OCI-LY3 (cell line): ENCODE data around the gene SNX15.

Experiments used
- CTCF ChIP-seq: fragments of 200-600, 300-600 bp; sonication (generic); IDR thresholded peaks from 2 replicates; pipeline ENCODE4 v1.5.1; 2014; ENCODE audit warnings: antibody characterized with exemption, low read length, low read depth
- EZH2phosphoT487 ChIP-seq: fragments of 200-600 bp; shearing (Covaris generic); IDR thresholded peaks from 2 replicates; pipeline ENCODE4 v1.6.1; 2018; ENCODE audit warnings: antibody characterized with exemption, mixed run types, low read depth

GRCh38 chr11:65021003-65021402, 6.2 kb upstream of the SNX15 start:
- TF ChIP-seq CTCF, result no peak
- TF ChIP-seq EZH2phosphoT487, result no peak
